NCI-H748 treated with DMSO at 0.1 percent for 48 hours (cell line): Measurements from ENCODE around the gene OTULIN.

Source experiments
- DNase-seq: peaks from one replicate; lab custom pipeline; 2025; lab: John Stamatoyannopoulos, UW

The OTULIN gene

DNA sequence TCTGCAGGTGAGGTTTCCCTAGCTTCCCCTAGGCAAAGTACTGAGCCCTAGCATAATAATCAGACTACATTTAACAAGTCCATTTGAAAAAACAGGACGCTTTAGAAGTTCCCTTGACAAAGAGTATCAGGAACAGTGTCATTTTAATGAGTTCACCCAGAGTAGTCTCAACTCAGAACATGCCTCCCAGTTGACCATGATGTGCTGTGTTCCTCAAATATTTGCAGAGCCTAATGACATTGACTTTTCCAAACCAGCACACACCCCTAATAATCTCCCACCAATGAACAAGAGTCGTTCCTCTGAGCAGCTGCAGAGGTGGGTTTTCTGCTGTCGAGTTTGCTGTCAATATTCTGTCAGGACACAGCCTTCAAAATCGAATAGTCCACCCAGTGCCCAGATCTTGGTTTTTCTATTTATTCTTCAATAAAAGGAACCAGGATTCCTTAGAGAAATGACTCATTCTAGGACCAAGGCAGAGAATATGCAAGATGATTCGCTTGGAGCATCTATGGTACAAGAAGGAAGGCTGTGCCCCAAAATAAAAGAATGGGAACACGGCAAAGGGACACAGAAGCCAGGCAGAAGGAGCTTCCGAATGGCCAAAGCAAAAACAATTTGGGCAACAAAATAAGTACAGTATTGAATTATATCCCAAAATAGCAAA lies 57.6 kb downstream of the OTULIN start:
- peak; percentile 98 for DNase-seq

DNA sequence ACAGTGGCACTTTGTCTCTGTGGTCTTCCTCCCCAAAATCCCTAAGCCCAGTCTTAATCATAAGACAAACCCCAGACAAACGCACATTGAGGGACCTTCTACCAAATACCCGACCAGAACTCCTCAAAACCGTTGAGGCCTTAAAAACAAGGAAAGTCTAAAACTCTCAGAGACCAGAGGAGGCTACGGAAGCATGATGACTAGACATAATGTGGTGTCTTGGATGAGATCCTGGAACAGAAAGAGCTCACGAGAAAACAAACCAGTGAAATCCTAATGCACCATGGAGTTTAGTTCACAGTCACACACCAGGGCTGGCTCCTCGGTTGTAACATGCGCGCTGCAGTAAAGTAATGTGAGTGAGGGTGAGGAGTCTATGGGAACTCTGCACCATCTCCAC lies 58.4 kb downstream of the OTULIN start:
- no peak for DNase-seq

DNA sequence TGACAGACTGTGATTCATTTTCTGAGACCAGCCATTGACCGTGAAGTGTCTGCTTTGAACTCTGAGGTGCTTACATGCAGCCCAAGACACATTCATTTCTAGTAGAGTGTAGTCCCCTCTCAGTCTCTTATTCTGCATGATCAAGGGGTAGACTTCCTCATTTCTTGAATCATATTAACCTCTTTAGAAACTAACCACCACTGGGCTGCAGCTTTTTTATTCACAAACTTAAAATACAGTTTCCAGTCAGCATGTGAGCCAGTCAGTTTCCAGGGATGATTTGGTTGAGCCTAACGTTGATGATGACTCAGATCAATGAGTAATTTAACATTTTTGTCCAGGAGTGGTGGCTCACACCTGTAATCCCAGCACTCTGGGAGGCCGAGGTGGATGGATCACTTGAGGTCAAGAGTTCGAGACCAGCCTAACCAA lies 59.2 kb downstream of the OTULIN start:
- DNase-seq = no peak

DNA sequence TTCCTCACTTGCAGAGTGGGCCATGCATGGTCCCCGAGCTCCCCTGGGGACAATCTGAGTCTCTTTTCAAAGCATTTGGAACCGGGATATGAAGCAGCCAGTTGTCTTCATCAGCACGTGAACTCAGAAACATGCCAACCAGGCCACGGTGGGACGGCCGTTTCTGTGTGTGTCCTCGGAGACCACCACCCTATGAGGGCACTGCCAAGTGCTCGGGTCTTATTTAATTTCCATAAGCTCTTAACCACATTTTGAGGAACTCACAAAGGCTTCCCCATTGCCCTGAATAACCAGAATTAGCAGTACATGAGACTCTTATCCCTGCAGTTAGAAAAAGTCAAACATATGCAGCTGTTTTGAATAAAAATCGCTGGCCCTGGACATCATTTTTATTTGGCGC lies 60.1 kb downstream of the OTULIN start:
- DNase-seq = no peak

DNA sequence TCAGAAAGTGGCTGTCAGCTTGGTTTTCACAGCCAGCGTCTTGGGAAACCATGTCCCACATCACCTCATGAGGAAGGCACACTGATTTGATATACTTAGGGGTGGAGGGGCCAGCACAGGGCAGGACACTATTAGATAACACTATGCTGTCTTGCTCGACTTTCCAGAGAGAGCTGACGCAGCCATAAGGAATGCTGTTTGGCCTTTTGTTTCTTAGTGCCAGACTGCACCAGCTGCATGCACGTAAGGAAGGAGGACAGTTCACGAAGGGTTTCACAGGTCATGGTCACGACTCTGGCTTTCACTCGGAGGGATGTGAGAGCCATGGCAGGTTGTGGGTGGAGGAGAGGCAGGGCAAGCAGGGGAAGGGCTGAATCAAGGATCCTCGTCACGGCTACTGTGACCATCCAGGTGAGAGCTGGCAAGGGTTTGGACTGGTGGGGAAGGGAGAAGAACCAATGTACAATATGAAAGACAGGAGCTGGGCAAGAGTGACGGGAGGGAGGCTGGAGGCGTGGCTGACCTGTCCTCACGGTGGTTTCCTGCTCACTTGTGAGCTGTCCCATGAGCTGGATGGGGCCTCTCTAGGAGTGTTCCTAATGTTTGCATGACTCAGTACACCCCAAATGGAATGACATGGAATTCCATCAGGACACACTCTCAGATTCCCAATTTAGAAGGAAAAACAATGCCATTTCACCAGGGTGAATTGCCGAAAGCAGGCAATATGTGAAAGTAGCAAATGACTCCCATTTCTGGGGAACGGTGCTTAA lies 61.7 kb downstream of the OTULIN start:
- DNase-seq = no peak

DNA sequence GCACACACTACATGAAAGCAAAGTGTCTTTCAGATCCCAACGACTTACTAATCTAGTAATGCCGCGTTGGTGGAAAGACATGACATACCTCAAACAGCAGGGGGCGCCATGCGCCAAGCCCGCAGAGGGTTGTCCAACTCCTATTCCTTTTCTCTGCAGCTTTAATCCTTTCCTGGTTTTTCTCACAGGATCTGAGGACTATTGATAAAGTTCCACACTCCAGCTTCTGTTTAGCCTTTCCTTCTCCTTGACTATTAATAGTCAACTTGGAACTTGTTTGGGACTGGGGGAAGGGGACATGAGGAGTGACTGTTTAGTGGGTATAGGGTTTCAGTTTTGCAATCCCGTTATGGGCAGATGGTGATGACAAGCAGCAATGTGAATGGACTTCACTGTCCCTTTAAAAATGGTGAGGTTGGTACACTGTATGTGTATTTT lies 62.9 kb downstream of the OTULIN start:
- DNase-seq = peak; percentile 96

DNA sequence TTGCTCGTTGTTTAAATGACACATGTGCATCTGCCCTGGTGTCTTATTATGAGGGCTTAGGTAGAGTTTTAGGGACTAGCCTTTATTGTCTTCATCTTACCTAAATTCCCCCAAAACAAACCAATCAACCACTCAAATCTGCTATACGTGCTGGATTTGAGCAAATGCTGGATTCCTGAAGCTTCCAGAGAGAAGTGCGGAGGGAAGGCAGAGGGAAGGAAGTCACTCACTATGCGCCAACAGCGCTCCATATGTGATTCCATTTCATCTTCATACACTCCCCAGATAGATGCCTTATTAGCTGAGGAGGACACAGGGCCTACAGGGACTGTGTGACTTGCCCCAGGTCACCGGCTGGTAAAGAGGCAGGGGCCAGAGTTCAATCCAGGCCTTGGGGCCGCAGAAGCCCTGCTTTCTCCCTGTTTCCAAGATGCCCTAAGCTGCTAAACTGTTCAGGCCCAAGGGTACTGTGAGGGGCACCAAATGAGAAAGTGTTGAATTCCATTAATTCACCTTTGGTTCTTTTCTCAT lies 63.5 kb downstream of the OTULIN start:
- DNase-seq = no peak

DNA sequence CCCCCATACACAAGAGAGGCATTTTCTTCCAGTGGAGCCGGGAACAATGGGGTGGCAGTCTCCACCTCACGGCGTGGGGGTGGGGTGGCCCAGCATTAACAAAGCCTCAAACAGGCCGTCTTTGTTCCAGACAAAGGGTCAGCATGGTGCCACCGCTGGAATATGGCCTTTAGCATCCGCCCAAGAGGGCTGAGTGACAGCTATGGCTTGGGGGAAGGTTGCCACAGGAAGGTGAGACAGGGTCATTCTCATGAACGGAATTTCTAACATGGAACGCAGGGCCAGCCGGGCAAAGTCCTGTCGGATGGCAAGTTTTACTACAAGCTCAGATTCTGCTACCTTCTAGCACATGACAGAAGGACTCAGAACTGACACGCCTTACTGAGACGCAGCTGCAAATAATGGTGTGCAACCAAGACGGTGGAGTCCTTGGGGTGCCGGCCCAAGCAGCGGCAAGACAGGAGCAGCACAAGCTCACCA lies 64.0 kb downstream of the OTULIN start:
- DNase-seq = peak; percentile 82

DNA sequence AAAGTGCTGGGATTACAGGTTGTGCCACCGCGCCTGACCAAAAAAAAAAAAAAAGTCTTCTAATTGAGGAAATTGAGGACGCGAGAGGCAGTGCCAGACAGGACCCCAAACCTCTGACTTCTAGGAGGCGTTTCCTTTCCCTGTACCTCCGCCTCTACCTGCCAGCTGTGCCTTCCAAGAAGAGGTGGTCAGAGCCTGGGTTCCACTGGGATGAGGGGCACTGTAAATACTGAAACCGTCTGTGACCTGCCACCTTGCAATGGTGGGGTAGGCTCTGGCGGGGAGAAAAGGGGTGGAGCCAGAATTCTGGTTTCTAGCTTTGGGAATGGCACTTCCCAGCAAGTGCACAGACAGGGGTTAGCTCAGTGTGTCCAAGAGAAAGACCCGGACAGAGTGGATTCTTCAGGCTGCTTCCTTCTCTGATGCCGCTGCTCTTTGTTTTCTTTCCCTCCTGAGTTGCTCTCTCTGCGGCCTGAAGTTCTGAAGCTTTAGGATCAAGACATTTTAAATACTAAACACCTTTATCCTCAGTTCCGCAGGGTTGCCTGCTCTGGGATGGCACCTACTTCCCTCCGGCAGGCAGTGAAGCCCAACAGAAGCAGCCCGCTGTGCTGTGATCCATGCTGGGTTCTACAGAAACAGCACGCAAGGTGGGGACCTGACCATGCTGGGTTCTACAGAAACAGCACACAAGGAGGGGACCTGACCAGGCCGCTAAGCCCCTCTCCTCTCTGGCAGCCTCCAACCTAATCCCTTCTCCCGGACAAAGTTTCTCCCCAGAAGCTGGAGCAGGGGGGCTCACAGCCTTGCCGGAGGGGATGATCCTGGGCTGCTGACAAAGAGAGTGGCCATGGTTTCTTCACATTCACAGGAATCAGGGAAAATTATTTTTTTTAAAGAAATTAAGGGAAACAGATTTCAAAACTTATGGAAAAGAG lies 65.2 kb downstream of the OTULIN start:
- DNase-seq = no peak

DNA sequence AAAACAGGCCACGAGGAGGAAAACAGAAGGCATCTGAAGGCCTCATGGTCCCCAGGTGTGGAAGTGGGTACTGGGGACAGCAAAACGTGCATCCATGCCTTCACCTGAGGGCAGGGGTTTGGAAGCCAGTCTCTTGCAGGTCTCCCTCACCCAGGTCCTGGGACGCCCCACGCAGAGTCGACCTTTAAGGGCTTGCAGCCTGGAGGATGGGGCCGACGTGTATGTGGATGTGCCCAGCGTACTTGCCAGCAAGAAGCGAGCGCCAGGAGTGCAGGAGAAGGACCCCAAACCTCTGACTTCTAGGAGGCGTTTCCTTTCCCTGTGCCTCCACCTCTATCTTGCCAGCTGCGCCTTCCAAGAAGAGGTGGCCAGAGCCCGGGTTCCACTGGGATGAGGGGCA lies 65.9 kb downstream of the OTULIN start:
- no peak for DNase-seq

DNA sequence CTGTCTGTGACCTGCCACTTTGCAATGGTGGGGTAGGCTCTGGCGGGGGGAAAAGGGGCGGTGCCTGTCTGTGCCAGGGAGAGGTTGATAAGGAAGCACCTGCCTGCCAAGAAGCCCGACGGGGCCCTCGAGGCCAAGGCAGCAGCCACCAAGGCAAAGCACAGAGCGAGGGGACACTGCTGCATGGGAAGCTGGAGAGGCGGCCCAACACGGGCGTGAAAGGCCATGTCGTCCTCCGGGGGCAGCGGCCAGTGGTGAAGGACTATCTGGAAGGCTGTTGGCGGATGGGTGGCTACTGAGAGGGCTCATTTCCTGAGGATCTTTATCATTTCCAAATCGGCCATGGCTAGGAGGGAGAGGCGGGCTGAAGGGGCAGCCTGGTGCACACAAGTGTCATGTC lies 66.4 kb downstream of the OTULIN start:
- DNase-seq = no peak

DNA sequence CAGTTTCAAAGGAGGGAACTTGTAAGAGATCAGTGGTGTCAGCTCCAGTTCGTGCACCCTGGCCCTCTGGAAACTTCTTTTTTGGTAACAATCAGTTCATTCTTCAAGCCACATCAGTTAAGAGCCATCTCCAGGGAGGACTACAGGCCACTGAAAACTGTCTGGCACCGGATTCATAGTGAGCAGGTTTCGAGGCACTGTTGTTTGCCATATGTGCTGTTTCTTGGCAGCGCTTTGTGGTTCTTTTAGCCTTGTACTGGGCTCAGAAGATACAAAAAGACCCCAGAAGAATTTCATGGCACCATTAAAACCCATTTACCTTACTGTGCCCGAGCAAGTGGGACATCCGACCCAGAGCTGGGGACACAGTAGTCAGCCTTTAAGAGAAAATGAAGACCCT lies 68.5 kb downstream of the OTULIN start:
- DNase-seq = no peak

DNA sequence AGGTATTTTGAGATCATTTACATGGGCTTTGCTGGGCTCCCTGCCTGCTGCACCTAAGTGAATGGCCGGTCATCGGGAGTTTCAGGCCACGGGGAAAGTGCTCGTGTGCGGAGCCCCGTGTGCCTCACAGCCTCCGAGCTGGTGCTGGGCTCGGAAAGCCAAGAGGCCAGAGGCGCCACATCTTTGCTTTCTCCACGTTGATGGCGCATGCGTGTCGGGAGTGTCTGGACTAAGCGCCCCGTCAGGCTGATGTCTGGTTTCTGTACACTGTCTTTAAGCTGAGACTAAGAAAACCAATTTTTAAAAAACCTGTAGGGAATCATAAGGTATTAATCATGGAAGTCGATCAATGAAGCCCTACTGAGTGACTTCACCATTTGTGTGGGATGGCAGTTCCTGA lies 69.1 kb downstream of the OTULIN start:
- no peak for DNase-seq

DNA sequence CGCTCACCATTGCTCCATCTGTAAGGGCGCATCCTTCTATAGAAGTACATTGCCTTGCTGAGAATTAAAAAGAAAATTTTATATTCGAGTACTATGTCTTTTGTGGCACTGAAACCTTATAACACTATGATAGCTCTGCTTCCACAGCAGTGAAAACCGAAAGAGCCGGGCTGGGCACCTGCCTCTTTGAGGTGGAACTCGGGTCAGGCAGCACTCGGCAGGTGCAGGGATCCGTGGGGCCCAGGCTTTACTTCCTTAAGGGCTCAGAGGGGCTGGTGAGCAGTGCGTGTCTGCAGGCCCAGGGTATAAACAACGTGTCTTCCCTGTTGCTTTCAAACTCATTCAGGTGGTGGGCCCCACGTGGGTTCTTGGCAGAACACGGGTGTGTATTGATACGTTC lies 69.9 kb downstream of the OTULIN start:
- DNase-seq = no peak

DNA sequence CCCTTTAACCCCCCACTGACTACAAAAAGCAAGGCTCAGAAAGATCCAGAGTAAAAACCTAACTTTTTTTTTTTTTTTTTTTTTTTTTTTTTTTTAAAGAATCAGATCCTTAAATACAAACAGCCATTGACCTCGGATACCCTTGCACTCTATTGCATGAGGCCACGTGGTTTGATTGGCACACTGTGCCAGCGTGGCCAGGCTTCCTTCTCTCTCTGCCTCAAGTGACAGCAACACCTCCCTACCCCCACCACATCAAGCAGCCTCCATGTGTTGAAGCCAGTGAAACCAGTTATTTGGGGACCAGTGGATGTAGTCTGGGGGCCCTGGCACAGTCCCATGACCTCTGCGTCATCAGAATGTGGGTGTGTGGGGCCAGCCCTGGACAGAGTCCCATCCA lies 71.4 kb downstream of the OTULIN start:
- DNase-seq = no peak

DNA sequence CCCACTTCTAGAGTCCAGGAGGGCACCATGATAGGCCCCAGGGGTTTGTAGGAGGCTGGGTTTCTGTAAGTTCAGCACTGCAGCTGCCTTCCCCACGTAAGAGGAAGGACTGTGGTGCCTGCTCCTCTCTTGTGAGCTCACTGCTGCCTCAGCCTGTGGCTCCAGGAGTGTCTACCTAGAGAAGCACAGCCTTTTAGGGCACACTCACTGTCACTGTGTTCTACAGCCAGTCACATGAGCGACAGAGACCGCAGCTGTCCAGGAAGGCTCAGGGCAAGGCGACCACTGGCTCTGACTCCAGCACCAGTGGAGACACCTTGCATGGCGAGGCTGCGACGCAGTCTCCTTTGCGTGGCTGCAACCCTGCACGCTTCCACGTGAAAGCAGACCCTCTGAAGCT lies 72.8 kb downstream of the OTULIN start:
- DNase-seq = no peak

DNA sequence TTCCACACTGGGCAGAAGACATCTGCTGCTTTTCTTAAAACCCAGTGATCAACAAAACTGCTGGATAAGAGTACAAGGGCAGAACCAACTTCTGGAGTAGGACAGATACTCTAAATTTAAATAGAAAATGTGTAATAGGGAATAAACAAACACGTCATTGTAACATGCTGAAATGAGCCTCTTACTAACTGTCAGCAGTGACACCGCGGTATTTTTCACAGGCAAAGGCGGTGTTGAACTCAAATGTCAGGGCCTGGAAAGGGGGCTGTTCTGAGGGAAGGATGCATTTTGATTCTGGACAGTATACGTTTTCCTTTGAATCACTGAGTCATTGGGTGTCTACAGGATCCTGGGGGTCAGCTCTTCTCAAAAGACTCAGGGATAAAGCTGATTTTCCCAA lies 73.5 kb downstream of the OTULIN start:
- no peak for DNase-seq

DNA sequence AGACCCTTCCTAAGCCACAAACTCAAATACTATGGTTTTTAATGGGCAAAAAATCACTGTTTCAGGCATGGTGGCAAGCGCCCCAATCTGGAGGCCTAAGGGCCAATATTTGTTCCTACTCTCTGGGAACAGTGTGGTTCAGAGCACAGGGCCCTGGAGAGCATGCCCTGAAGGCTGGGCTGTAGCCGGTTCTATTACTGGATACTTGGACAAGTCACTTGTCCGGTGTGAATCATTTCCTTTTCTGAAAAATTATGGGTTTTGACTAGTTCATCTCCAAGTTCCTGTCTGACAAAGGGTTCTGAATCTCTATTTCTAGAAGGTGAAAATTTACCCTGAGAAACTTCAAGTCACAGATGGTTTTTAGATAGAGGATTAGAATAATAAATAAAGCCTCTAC lies 75.0 kb downstream of the OTULIN start:
- no peak for DNase-seq

DNA sequence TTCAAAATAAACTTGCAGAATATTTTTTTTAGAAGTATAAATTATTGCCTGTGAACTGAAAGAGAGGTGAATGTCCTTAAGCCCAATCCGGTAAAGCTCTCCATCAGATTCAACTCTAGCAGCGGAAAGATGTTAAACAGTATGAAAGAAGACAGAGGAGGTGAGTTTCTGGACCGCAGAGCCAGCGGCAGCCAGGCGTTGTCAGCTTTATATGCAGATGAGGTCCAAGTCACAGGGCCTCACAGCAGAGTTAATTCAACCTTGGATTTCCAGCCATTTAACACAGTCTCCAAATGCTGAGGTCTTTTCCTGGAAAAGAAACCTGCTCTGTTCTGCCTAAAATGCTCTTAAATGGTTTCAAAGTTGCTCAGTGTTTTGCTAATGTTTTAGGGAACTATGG lies 75.5 kb downstream of the OTULIN start:
- no peak for DNase-seq

DNA sequence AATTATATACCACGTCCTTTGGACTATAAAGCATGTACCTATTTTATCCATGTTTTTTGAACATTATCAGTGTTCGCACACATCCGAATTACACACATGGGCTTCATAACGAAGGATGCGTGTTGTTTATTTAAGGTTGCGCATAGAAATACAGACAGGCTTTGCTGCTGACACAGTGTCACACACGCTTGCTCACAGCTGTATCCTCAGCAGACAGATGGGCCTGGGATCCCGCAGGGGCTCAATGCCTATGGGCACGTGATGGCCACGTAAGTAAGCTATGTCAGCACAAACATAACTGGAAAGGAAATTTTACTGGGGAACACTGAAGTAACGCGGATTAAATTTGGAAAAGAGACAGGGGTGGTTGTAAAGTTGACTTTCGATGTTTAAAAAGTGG lies 76.6 kb downstream of the OTULIN start:
- no peak for DNase-seq

DNA sequence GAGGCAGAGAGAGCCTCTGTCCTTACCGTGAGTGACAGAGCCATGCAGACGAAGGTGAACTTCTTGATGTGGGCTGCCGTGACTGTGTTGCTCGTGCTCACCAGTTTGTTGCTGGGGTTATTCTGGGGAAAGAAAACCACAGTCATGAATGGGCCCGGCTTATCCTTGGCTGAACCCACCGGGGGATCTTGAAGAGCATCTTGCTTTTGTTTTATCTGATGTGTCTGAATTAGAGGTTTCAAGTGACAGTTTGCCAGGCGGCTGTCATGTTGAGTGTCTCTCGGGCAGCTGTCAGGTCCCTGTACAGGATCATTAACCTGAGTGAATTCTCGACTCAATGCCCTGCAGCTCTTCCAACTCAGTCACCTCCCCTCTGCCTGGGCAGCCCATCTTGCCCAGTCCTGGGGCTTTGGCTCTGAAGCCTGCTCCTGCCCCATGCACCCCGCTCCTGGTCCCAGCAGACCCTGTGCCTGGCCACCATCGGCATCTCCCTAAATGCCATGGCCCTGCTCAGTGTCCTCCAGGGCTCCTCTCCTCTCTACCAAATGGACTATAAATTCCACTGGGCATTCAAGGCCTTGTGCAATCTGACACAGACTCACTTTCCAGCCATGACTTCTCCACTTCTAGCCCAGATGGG lies 77.4 kb downstream of the OTULIN start:
- peak; percentile 93 for DNase-seq

DNA sequence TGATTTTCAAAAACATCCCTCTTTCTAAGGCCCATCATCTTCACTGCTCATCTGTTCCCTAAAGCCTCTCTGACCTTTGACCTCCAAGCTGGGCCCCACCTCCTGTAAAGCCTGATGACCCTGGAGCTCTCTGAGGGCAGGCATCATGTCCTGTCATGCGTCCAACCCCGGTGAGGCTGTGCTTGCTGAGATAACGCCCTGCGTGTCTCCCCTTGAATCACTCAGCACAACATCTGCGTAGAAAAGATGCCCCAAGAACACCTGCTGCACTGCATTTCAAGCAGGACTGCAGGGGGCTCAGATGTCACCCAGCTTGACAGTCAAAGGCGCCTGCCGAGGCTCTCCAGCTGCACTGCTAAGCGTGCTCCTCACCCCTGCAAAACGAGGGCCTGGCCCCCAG lies 78.0 kb downstream of the OTULIN start:
- peak; percentile 94 for DNase-seq
